GDM1 (cell line): ENCODE measurements around the gene ARCN1.

Source experiments
- DNase-seq: peaks from one replicate; lab custom pipeline; 2025; lab: John Stamatoyannopoulos, UW

The ARCN1 gene

GRCh38 chr11:118621784-118622375 is 49.7 kb downstream of the ARCN1 start:
- no peak for DNase-seq

GRCh38 chr11:118622376-118623268 is 50.4 kb downstream of the ARCN1 start:
- DNase-seq: no peak

GRCh38 chr11:118623269-118623655 is 51.1 kb downstream of the ARCN1 start:
- DNase-seq: no peak

GRCh38 chr11:118625036-118625690 is 53.0 kb downstream of the ARCN1 start:
- DNase-seq: no peak

- DNase-seq: no peak
These were observed 53.8 kb downstream of the ARCN1 start for GRCh38 chr11:118625976-118626375.

- DNase-seq: no peak
These were observed 55.4 kb downstream of the ARCN1 start for GRCh38 chr11:118627566-118627965.

GRCh38 chr11:118628031-118628430 is 55.8 kb downstream of the ARCN1 start:
- DNase-seq: no peak

GRCh38 chr11:118628432-118628831 is 56.2 kb downstream of the ARCN1 start:
- no peak for DNase-seq

- DNase-seq: no peak
These were observed 56.8 kb downstream of the ARCN1 start for GRCh38 chr11:118628861-118629549.

- DNase-seq: no peak
These were observed 57.8 kb downstream of the ARCN1 start for GRCh38 chr11:118629761-118630661.

GRCh38 chr11:118631142-118631909 is 59.1 kb downstream of the ARCN1 start:
- no peak for DNase-seq

GRCh38 chr11:118632577-118633318 is 60.5 kb downstream of the ARCN1 start:
- DNase-seq: no peak

- DNase-seq: no peak
These were observed 61.1 kb downstream of the ARCN1 start for GRCh38 chr11:118633319-118633690.

GRCh38 chr11:118633979-118634378 is 61.8 kb downstream of the ARCN1 start:
- no peak for DNase-seq

- DNase-seq: no peak
These were observed 62.4 kb downstream of the ARCN1 start for GRCh38 chr11:118634431-118635236.

- no peak for DNase-seq
These were observed 63.0 kb downstream of the ARCN1 start for GRCh38 chr11:118635237-118635591.

GRCh38 chr11:118635642-118636041 is 63.4 kb downstream of the ARCN1 start:
- DNase-seq: no peak

GRCh38 chr11:118636569-118637290 is 64.5 kb downstream of the ARCN1 start:
- DNase-seq: no peak
